Activated naive CD8-positive, alpha-beta T cell (primary cell): Measurements from ENCODE around the gene ALCAM.
"Not testable (repeated sequence)": the region's sequence is repeated elsewhere in the genome, so short reads cannot be mapped to it uniquely, and the experiment has no call there.

ENCODE experiments used
- H3K27ac Mint-ChIP-seq: one replicate; pipeline ENCODE4 v1.8.0; 2021; ENCODE audit warnings: mixed read lengths
- H3K27me3 Mint-ChIP-seq: one replicate; pipeline ENCODE4 v1.8.0; 2021; ENCODE audit warnings: mixed read lengths
- H3K36me3 Mint-ChIP-seq: one replicate; pipeline ENCODE4 v1.8.0; 2021; ENCODE audit warnings: mixed read lengths
- H3K4me1 Mint-ChIP-seq: one replicate; pipeline ENCODE4 v1.8.0; 2021; ENCODE audit warnings: low read depth, mixed read lengths
- H3K4me3 Mint-ChIP-seq: one replicate; pipeline ENCODE4 v1.8.0; 2021; ENCODE audit warnings: mild to moderate bottlenecking, mixed read lengths
- H3K9me3 Mint-ChIP-seq: one replicate; pipeline ENCODE4 v1.8.0; 2021; ENCODE audit warnings: low read depth, mixed read lengths

The ALCAM gene

GRCh38 chr3:105602286-105602685 is 235.6 kb downstream of the ALCAM start:
- not testable (repeated sequence) for H3K27me3 Mint-ChIP-seq, H3K4me3 Mint-ChIP-seq, H3K4me1 Mint-ChIP-seq, H3K9me3 Mint-ChIP-seq, H3K36me3 Mint-ChIP-seq, H3K27ac Mint-ChIP-seq

GRCh38 chr3:105603516-105603915 is 236.8 kb downstream of the ALCAM start:
- not testable (repeated sequence) for H3K27me3 Mint-ChIP-seq, H3K4me3 Mint-ChIP-seq, H3K36me3 Mint-ChIP-seq, H3K27ac Mint-ChIP-seq, H3K4me1 Mint-ChIP-seq, H3K9me3 Mint-ChIP-seq

GRCh38 chr3:105606016-105606415 is 239.3 kb downstream of the ALCAM start:
- Mint-ChIP-seq H3K4me3 (no peak overlapping the region), H3K27me3 (peaks cover 2% of the 10 kb centered on the region), H3K36me3 (no peaks in the 10 kb centered on the region), H3K4me1 (no peaks in the 10 kb centered on the region), H3K9me3 (no peaks in the 10 kb centered on the region), H3K27ac (no peak overlapping the region)

GRCh38 chr3:105608623-105609022 is 241.9 kb downstream of the ALCAM start:
- H3K36me3 Mint-ChIP-seq: no peaks in the 10 kb centered on the region
- H3K4me1 Mint-ChIP-seq: no peaks in the 10 kb centered on the region
- peaks cover 2% of the 10 kb centered on the region for H3K27me3 Mint-ChIP-seq
- no peak overlapping the region for H3K27ac Mint-ChIP-seq
- no peak overlapping the region for H3K4me3 Mint-ChIP-seq
- H3K9me3 Mint-ChIP-seq: no peaks in the 10 kb centered on the region

DNA sequence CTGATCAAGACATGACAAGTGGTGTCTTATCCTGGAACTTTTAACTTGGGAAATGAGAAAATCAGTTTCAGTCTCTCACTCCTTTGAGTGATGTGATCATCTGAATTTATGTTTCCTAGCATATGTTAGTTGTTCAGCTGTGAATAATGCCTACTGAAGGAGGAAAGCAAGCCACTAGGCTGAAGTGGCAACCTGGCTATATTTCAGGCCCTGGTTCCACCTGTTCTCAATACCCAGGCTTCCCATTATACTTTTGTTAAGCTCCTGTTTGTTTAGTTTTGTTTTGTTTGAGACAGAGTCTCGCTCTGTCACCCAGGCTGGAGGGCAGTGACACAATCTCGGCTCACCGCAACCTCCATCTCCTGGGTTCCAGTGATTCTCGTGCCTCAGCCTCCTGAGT is 243.8 kb downstream of the ALCAM start:
- Mint-ChIP-seq H3K9me3 (no peaks in the 10 kb centered on the region), H3K27ac (no peak overlapping the region), H3K4me3 (no peak overlapping the region), H3K36me3 (no peaks in the 10 kb centered on the region), H3K4me1 (no peaks in the 10 kb centered on the region), H3K27me3 (peaks cover 2% of the 10 kb centered on the region)

DNA sequence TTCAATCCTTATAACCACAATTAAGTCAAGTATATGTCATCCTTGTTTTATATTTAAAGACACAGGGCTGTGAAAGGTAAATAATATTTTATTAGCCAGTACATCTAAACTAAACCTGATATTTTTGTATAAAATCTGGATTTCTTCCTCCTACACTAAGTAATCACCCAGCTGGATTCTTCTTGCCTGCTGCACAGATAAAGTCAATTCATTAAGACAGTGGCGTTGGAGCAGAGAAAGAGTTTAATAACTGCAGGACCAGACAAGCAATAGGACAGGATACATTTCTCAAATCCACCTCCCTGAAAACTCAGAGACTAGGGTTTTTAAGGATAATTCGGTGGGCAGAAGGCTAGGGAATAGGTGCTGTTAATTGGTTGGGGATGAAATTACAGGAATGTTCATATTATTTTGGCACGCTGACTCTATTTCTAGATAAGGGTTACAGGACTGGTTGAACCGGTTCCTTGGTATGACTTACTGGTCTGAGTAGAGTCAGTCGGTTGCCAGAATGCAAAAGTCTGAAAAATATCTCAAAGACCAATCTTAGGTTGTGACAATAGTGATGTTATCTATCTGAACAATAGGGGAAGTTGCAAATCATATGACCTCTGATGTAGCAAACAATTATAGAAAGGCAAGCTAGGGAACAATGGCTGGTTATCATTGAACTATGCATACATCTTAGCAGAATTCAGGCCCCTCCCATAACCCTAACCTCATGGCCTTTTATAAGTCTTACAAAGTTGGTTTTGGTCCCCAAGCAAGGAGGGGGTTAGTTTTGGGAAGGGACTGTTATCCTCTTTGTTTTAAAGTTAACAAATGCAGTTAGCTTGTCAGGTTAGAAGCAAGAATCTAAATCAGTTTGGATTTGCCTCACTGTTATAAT is 244.8 kb downstream of the ALCAM start:
- Mint-ChIP-seq H3K36me3 (no peaks in the 10 kb centered on the region), H3K27ac (no peak overlapping the region), H3K27me3 (peaks cover 2% of the 10 kb centered on the region), H3K4me1 (no peaks in the 10 kb centered on the region), H3K4me3 (no peak overlapping the region), H3K9me3 (no peaks in the 10 kb centered on the region)

DNA sequence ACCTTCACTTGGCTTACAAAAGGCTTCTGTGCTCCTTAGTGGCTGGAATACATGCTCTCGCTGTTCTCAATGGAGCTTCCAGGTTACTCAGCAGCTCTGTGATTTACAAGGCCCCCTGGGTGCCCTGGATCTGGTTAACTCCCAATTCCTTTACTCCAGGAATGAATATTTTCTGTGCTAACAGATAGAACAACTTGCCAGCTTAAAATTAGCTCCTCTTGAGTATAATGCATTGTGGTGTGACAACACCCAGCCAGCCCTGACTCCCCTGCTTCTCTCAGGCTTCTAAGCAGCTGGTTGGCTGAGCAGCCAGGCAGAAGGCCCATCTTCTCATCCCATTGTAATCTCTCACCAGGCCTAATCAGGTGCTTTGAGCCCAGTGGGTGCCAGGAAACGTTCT is 246.4 kb downstream of the ALCAM start:
- Mint-ChIP-seq H3K36me3 (no peaks in the 10 kb centered on the region), H3K4me3 (no peak overlapping the region), H3K9me3 (no peaks in the 10 kb centered on the region), H3K27ac (no peak overlapping the region), H3K27me3 (peaks cover 2% of the 10 kb centered on the region), H3K4me1 (no peaks in the 10 kb centered on the region)

DNA sequence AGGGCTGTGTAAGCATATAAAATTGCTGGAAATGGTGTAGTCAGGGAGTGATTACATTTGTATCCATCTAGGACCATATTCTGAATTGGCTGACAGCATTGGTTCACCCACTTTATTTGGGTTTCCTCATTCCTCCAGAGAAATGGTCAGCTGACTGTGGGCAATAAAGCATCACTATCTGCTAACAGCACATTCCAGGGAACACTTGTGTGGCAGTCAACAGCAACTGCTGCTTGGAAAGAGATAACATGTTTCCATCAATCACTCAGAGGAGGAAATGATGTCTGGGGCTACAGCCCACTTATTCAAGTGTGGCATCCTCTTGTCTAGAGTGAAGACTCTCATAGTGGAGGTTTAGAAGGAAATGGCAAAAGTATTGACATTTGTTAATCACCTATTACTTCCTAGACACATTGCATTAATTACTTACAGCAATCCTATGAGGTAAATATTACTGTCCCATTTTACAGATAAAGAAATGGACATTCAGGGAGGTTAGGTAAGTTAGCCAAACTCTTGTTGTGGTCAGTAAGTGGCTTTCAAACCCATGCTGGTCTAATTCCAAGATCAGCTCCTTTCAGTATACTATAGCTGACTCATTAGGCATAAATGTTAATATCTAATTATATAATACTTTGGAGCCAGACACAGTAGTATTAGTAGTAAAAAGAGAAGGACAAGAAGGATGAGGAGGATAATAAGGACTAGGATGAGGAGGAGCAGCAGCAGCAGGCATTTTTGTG is 247.8 kb downstream of the ALCAM start:
- no peaks in the 10 kb centered on the region for H3K27me3 Mint-ChIP-seq
- H3K9me3 Mint-ChIP-seq: no peaks in the 10 kb centered on the region
- H3K27ac Mint-ChIP-seq: no peak overlapping the region
- no peak overlapping the region for H3K4me3 Mint-ChIP-seq
- no peaks in the 10 kb centered on the region for H3K36me3 Mint-ChIP-seq
- no peaks in the 10 kb centered on the region for H3K4me1 Mint-ChIP-seq

DNA sequence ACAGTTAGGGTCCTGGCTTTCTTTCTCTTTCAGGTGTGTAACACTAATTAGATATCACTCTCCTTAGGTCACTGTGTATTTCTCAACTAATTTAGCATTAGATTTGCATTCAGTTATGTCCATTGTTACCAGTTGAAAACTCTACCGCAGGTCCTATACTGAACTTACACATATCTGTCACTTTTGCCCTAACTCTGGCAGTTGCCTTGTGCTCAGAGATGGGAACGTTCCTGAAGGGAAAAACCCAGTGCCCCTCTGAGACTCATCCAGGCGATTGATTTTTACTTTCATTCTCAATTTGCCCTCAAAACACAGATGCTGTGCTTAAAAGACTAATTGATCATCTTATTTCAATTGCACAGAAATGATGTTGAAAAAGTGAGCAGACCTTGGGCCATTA is 249.1 kb downstream of the ALCAM start:
- Mint-ChIP-seq H3K4me1 (no peaks in the 10 kb centered on the region), H3K27ac (no peak overlapping the region), H3K36me3 (no peaks in the 10 kb centered on the region), H3K27me3 (no peaks in the 10 kb centered on the region), H3K4me3 (no peak overlapping the region), H3K9me3 (no peaks in the 10 kb centered on the region)

DNA sequence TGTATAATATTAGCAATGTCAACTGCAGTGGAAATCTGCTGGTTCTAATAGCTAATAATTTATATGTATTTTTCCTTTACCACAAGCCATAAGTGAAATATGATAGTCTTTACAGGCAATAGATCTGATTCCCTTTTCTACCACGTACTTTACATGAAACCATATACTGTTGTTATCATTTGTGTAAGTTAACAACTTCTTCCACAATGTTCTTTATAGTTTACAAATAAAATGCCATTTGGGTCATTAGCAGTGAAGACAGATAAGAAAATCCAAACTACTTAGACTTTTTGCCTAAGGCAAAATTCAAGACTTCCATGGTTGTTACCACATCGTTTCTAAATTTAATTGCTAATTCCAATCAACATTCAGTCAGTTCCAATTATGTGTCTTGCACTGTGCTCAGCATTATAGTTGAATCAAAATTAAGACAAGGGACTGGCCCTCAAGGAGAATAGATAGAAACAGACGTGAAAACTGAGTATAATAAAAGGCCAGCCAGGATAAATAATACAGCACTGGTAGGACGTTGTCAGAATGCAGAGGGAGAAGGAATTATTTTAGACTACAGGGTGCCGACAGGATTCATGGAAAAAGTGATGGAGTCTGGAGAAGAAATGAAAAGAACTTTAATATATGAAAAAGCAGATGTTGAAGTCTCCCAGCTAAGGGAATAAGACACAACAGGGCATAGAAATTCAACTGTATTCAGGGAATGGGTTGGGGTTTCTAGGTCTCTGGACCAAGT is 249.8 kb downstream of the ALCAM start:
- Mint-ChIP-seq H3K27ac (no peak overlapping the region), H3K27me3 (no peaks in the 10 kb centered on the region), H3K36me3 (no peaks in the 10 kb centered on the region), H3K4me3 (no peak overlapping the region), H3K9me3 (no peaks in the 10 kb centered on the region), H3K4me1 (no peaks in the 10 kb centered on the region)

GRCh38 chr3:105618556-105618955 is 251.8 kb downstream of the ALCAM start:
- H3K27me3 Mint-ChIP-seq: no peaks in the 10 kb centered on the region

GRCh38 chr3:105619651-105620050 is 252.9 kb downstream of the ALCAM start:
- Mint-ChIP-seq H3K36me3 (no peaks in the 10 kb centered on the region), H3K27ac (no peak overlapping the region), H3K27me3 (no peaks in the 10 kb centered on the region), H3K4me1 (no peaks in the 10 kb centered on the region), H3K9me3 (no peaks in the 10 kb centered on the region), H3K4me3 (no peak overlapping the region)

More at GRCh38 chr3:105618556-105618955, 251.8 kb downstream of the ALCAM start:
- Mint-ChIP-seq H3K9me3 (no peaks in the 10 kb centered on the region), H3K27ac (no peak overlapping the region), H3K4me1 (no peaks in the 10 kb centered on the region), H3K4me3 (no peak overlapping the region), H3K36me3 (no peaks in the 10 kb centered on the region)

DNA sequence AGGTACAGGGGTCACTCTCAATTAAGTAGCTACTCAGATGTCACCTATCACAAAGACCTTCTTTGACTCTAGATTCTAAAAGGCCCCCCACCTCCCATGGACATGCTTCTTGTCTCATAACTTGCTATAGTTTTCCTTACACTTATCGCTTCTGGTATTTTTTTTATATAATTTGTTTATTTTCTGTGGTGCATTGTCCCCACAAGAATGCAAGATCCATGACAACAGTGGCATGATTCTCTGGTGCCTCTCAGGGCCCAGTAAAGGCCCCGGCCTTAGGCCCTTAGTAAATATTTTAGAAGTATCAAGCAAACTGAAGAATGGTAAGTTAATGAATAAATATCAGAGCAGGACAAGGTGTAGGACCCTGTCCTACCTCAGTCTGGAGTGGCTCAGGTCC is 253.5 kb downstream of the ALCAM start:
- Mint-ChIP-seq H3K4me1 (no peaks in the 10 kb centered on the region), H3K27ac (no peak overlapping the region), H3K9me3 (no peaks in the 10 kb centered on the region), H3K36me3 (no peaks in the 10 kb centered on the region), H3K4me3 (no peak overlapping the region), H3K27me3 (no peaks in the 10 kb centered on the region)

DNA sequence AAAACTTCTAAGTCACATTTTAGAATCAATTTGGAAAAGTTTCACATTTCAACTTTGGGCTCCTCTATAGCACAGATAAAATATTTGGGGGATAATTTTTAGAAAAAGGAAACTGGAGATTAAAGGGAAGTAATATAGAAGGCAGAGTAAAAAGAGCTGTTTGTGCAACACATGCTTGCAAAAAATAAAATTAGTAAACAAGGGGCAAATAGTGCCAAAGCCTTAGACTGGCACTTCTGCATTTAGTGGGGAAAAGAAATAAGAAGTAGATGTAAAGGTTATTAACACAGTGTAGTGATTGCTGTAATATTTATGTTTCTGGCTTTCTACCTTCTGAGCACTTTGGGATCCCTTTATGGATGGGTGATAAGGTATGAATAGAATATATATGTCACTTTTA is 255.5 kb downstream of the ALCAM start:
- H3K9me3 Mint-ChIP-seq: no peaks in the 10 kb centered on the region
- no peaks in the 10 kb centered on the region for H3K36me3 Mint-ChIP-seq
- H3K4me3 Mint-ChIP-seq: no peak overlapping the region

More for the DNA sequence above, 255.5 kb downstream of the ALCAM start:
- Mint-ChIP-seq H3K27me3 (no peaks in the 10 kb centered on the region), H3K4me1 (no peaks in the 10 kb centered on the region), H3K27ac (no peak overlapping the region)
